Stimulated activated CD8-positive, alpha-beta memory T cell treated with anti-CD3 and anti-CD28 coated beads, Interleukin-4, amount 100 ng/mL, for 4 hours (primary cell): Measurements from ENCODE around the gene NXF3.
"Not testable (repeated sequence)": the region's sequence is repeated elsewhere in the genome, so short reads cannot be mapped to it uniquely, and the experiment has no call there.

ENCODE experiments used
- DNase-seq, 2 donors: peaks; one replicate each; pipeline ENCODE4 v3.0.0-alpha.2; 2020; ENCODE audit warnings: low read depth in 2 of 2, low spot score in 1 of 2

NXF3 gene

DNA sequence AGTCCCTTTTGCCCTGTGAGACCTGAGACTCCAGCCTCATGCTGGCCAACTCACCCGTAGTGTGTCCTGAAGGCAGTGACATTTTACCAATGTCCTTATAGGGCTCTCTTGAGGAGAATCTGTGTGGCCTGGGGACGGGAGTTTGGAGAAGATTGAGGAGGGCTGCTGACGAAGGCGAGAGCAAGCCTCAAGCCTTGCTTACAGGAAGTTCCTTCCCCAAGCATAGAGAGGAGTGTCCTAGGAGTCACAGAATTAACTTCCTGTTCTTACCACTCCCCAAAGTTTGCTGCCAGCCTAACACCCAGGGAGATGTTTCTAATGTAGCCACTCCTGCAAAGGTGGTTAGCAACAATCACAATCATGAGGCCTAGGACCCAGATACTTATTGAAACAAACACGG is at the start of gene NXF3:
NXF3 (minus strand) TSS at position 202 of the 400 bp plus-strand sequence; CDS start at position 82, 120 bp downstream.
- no peak for DNase-seq

DNA sequence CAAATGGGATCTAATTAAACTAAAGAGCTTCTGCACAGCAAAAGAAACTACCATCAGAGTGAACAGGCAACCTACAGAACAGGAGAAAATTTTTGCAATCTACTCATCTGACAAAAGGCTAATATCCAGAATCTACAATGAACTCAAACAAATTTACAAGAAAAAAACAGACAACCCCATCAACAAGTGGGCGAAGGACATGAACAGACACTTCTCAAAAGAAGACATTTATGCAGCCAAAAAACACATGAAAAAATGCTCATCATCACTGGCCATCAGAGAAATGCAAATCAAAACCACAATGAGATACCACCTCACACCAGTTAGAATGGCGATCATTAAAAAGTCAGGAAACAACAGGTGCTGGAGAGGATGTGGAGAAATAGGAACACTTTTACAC is 43.6 kb upstream of the NXF3 start:
- DNase-seq = not testable (repeated sequence)

- DNase-seq = no peak
Measured at GRCh38 chrX:103124284-103124683, 31.3 kb upstream of the NXF3 start.

DNA sequence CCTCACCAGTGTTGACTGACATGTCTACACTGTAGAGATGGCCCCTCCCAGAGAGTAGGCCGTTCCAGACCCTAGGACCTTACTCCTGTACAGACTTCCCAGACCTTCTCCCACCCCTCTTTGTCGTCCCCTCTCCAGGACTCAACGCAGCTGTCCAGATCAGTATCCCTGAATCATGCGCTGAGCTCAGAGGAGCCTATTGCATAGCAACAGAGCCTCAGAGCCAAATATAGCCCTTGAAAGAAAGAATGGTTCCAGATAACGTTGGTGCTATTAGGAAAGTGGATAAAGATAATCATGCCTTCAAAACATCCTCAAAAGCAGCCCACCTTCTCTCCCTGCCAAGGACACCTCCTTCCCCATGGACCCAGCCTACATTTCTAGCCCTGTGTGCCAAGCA is 27.8 kb upstream of the NXF3 start:
- DNase-seq = no peak

DNA sequence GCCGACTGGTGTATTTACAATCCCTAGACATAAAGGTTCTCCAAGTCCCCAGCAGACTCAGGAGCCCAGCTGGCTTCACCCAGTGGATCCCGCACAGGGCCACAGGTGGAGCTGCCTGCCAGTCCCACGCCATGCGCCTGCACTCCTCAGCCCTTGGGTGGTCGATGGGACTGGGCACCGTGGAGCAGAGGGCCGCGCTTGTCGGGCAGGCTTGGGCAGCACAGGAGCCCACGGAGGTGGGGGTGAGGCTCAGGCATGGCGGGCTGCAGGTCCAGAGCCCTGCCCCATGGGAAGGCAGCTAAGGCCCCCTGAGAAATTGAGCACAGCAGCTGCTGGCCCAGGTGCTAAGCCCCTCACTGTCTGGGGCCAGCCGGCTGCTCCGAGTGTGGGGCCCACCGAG is 24.0 kb upstream of the NXF3 start:
- not testable (repeated sequence) for DNase-seq

- DNase-seq = not testable (repeated sequence)
Measured at GRCh38 chrX:103109497-103109896, 16.6 kb upstream of the NXF3 start.

DNA sequence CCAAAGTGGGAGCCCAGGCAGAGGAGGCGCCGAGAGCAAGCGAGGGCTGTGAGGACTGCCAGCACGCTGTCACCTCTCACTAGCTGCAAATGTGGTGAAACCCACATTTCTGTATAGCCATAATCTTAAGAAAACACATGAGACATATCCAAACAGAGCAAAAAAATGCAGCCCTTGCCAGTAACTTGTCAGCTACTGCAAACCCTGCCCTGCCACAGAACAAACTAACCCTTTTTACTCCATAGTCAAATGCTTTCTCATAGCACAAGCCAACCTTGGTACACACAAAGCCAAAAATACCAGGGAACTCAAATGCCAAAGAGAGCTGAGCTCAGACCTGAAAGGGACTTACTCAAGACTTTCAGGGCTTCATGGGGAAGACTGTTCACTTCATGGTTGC is 14.9 kb upstream of the NXF3 start:
- DNase-seq = no peak

- DNase-seq = not testable (repeated sequence)
Measured at GRCh38 chrX:103107227-103107737, 14.3 kb upstream of the NXF3 start.

DNA sequence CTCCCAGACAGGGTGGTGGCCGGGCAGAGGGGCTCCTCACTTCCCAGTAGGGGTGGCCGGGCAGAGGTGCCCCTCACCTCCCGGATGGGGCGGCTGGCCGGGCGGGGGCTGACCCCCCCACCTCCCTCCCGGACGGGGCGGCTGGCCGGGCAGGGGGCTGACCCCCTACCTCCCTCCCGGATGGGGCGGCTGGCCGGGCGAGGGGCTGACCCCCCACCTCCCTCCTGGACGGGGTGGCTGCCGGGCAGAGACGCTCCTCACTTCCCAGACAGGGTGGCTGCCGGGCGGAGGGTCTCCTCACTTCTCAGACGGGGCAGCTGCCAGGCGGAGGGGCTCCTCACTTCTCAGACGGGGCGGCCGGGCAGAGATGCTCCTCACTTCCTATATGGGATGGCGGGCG is 11.4 kb upstream of the NXF3 start:
- DNase-seq = not testable (repeated sequence)

DNA sequence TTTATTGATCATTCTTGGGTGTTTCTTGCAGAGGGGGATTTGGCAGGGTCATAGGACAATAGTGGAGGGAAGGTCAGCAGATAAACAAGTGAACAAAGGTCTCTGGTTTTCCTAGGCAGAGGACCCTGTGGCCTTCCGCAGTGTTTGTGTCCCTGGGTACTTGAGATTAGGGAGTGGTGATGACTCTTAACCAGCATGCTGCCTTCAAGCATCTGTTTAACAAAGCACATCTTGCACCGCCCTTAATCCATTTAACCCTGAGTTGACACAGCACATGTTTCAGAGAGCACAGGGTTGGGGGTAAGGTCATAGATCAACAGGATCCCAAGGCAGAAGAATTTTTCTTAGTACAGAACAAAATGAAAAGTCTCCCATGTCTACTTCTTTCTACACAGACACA is 10.9 kb upstream of the NXF3 start:
- DNase-seq = not testable (repeated sequence)

DNA sequence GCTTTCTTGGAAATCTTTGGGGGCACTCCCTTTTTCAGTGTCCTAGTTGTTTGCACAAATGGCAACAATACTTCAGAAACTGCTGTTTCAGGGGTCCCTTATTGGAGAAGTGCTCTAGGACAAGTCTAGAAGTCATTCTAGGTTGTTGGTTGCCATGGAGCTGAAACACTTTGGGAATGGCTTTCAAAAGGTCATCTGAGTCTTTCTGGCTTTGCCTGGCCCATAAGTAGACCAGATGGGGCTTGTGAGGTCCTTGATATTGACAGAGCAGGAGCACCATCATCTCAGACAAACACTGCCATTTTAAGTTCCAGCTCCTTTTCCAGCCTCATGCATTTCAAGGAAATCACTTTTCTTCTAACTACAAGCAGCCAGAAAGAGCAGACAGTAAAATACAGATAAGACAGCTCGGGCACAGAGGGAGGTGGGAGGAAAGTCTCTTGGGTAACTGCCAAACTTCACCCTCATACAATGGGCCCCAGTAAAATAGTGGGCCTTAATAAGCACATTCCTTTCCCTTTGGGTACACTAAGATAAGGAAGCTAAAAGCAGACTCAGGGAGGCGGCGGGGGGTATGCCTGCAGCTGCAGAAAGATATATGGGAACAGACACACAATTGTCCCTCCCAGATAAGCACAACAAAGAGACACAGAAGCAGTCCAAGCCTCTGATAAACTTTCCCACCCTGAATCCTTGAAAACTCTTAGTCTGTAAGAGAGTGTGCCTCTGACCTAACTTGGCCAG is 8.5 kb upstream of the NXF3 start:
- no peak for DNase-seq

DNA sequence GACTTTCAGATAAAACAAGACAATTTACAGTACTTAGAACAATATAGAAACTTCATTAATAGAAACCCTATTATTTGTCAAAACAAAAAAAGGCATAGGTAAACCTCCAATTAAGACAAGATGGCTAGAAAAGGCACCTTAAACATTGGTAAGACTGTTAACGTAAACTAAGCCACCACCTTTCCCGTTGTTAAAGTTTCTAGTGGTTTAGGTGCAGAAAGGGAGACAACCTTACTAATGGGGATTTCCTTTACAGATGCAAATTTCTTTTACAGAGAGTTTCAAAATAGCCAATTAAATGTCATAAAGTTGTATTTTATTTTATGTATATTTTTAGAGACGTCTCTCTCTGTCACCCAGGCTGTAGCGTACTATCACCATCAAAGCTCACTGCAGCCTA is 7.5 kb upstream of the NXF3 start:
- DNase-seq = no peak

GRCh38 chrX:103099691-103100090 is 6.7 kb upstream of the NXF3 start:
- DNase-seq = no peak

- DNase-seq = no peak
Measured at GRCh38 chrX:103098488-103098887, 5.5 kb upstream of the NXF3 start.

- no peak for DNase-seq
Measured at GRCh38 chrX:103081051-103081450, 11.9 kb downstream of the NXF3 start.

DNA sequence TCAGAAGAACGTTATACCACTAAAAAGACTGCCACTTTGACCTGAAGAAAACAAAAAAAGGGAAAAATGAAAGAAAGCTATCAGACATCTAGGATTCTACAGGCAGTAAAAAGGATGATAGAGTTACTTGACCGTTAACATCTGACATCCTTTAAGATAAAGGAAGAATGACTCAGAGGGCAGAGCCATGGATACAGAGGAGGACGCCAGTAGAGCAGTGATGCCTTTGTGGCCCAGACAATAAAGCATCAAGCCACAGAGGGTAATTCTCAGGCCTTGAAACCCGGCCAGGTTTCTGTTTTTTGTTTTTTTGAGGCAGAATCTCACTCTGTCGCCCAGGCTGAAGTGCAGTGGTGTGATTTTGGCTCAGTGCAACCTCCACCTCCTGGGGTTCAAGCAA is 19.5 kb downstream of the NXF3 start:
- no peak for DNase-seq

- no peak for DNase-seq
Measured at GRCh38 chrX:103066606-103067005, 26.3 kb downstream of the NXF3 start.

DNA sequence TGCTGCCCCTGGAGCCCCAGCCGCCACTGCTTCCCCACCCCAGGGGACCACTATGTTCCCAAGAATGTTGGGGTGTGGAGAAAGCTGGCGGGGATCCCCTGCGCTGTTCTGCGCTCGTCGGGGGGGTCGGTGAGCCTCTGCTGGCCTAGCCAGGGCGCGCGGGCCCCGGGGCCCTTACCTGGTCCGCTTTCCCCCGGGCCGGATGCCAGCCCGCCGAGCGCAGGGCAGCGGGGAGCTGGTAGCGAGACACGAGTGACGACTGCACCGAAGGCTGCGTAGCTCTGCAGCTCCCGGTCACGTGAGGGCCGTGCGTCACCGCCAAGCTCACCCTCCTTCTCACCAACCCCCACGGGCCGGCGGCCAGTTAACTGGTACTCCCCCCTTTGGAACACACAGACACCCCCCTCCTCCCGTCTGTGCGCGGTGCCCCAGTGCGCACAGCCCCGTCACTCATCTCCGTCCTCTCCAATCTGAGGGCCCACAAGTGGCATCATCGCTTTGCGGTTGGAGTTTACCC is 29.0 kb downstream of the NXF3 start, which contains the start of gene BEX1:
BEX1 (minus strand) TSS at position 254 of the 517 bp plus-strand sequence. CDS start 897 bp downstream, outside the sequence.
- DNase-seq = no peak

GRCh38 chrX:103063191-103063845 is 29.6 kb downstream of the NXF3 start:
- no peak for DNase-seq

- DNase-seq = no peak
Measured at GRCh38 chrX:103061486-103061885, 31.5 kb downstream of the NXF3 start.

DNA sequence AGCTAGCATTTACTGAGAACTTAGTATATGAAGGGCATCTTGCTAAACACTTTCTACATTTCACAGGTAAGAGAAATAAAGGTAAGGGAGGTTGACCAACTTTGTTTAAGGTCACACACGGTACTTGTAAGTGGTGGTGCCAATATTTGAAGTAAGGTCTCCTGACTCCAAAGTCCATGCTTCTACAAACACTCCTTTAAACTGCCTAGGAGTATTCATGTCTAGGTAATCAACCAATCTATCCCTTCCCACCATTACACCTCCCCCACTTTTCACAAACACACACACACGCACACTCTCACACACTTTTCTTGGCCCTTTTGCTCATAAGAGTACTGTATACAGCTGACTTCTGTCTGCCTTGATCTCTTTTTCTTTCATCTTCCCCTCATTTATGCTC is 36.0 kb downstream of the NXF3 start:
- DNase-seq = no peak

GRCh38 chrX:103052625-103053024 is 40.3 kb downstream of the NXF3 start:
- DNase-seq = no peak
